ENCODE results near the gene RNF213. TPM values are rescaled to one million over a fixed set of nuclear protein-coding genes. Genes with fewer than 3 reads are reported as not detected.
"Not testable (repeated sequence)": the region's sequence is repeated elsewhere in the genome, so short reads cannot be mapped to it uniquely, and the experiment has no call there.

Gene RNF213
- total and polyA plus RNA-seq, 4 donors: 18.2 to 104 (median 33.5) TPM

- TF ChIP-seq REST (IDR thresholded peaks at IDR 0.05) (no peak), ATF3 (IDR thresholded peaks at IDR 0.05) (no peak), NR2F2 (IDR thresholded peaks at IDR 0.05) (no peak), RAD21 (IDR thresholded peaks at IDR 0.05) (no peak), YY1 (IDR thresholded peaks at IDR 0.05) (no peak), FOXA1 (IDR thresholded peaks at IDR 0.05) (no peak), JUND (IDR thresholded peaks at IDR 0.05) (no peak), RXRA (IDR thresholded peaks at IDR 0.05) (no peak), TAF1 (conservative IDR thresholded peaks at IDR 0.05) (no peak), MAX (IDR thresholded peaks at IDR 0.05) (no peak), HNF4A (conservative IDR thresholded peaks at IDR 0.05) (no peak)
These were observed 69.6 kb downstream of the RNF213 start (continued) for GRCh38 chr17:80330276-80330675.

GRCh38 chr17:80330938-80331337, 70.3 kb downstream of the RNF213 start:
- TF ChIP-seq ATF3 (IDR thresholded peaks at IDR 0.05): peak; percentile 34
- peak; percentile 12 for TF ChIP-seq HNF4G (IDR thresholded peaks at IDR 0.05)
- TF ChIP-seq HNF4A (conservative IDR thresholded peaks at IDR 0.05): peak; percentile 29 to 61
- H3K9ac ChIP-seq (ENCODE audit: low read depth in 1 of 2, low read length in 2 of 2); H3K4me1 ChIP-seq (ENCODE audit: control insufficient read depth in 4 of 4, insufficient read depth in 4 of 4, low read length in 3 of 4); H3K9me3 ChIP-seq (ENCODE audit: control insufficient read depth in 4 of 4, low read length in 3 of 4); H3K27ac ChIP-seq (ENCODE audit: low read depth in 1 of 2, low read length in 2 of 2); DNase-seq (ENCODE audit: low spot score); H3K4me3 ChIP-seq (ENCODE audit: low read depth in 1 of 3, low read length in 3 of 3); H3K27me3 ChIP-seq (ENCODE audit: control insufficient read depth in 4 of 4, insufficient read depth in 4 of 4, low read length in 3 of 4): not testable (repeated sequence)
- H3K36me3 ChIP-seq (ENCODE audit: control insufficient read depth in 4 of 4, insufficient read depth in 3 of 4, low read depth in 1 of 4, low read length in 3 of 4): peaks cover 11 to 75% (median 62%) of the 10 kb centered on the region in 4 donors
- 73% methylated on average over 6 of the region's 6 CpGs for WGBS

- WGBS: 93% methylated on average over 10 of the region's 10 CpGs
- H3K4me1 ChIP-seq (ENCODE audit: control insufficient read depth in 4 of 4, insufficient read depth in 4 of 4, low read length in 3 of 4): no peaks in the 10 kb centered on the region
- no peak for DNase-seq (ENCODE audit: low spot score)
- TF ChIP-seq ATF3 (IDR thresholded peaks at IDR 0.05) (no peak), REST (IDR thresholded peaks at IDR 0.05) (no peak), NR2F2 (IDR thresholded peaks at IDR 0.05) (no peak), EGR1 (IDR thresholded peaks at IDR 0.05; ENCODE audit: low read depth in 2 of 2) (no peak), FOXA2 (IDR thresholded peaks at IDR 0.05) (no peak), CTCF (IDR thresholded peaks at IDR 0.05; ENCODE audit: low read depth, low read length, missing input control) (no peak), MAX (IDR thresholded peaks at IDR 0.05) (no peak), HNF4A (conservative IDR thresholded peaks at IDR 0.05) (no peak), JUND (IDR thresholded peaks at IDR 0.05) (no peak), HNF4G (IDR thresholded peaks at IDR 0.05) (no peak), TAF1 (conservative IDR thresholded peaks at IDR 0.05) (no peak), RAD21 (IDR thresholded peaks at IDR 0.05) (no peak), SP1 (IDR thresholded peaks at IDR 0.05) (no peak), RXRA (IDR thresholded peaks at IDR 0.05) (no peak), ZBTB33 (IDR thresholded peaks at IDR 0.05) (no peak), YY1 (IDR thresholded peaks at IDR 0.05) (no peak)
These were observed 71.2 kb downstream of the RNF213 start for GRCh38 chr17:80331820-80332219.

More at GRCh38 chr17:80331820-80332219, 71.2 kb downstream of the RNF213 start:
- H3K9me3 ChIP-seq (ENCODE audit: control insufficient read depth in 4 of 4, low read length in 3 of 4): no peaks in the 10 kb centered on the region
- H3K27ac ChIP-seq (ENCODE audit: low read depth in 1 of 2, low read length in 2 of 2): no peak overlapping the region
- no peak overlapping the region for H3K9ac ChIP-seq (ENCODE audit: low read depth in 1 of 2, low read length in 2 of 2)
- peaks cover 9 to 76% (median 62%) of the 10 kb centered on the region in 4 donors for H3K36me3 ChIP-seq (ENCODE audit: control insufficient read depth in 4 of 4, insufficient read depth in 3 of 4, low read depth in 1 of 4, low read length in 3 of 4)
- H3K4me3 ChIP-seq (ENCODE audit: low read depth in 1 of 3, low read length in 3 of 3): no peak overlapping the region
- H3K27me3 ChIP-seq (ENCODE audit: control insufficient read depth in 4 of 4, insufficient read depth in 4 of 4, low read length in 3 of 4): no peaks in the 10 kb centered on the region

All from liver (tissue), 9 donors.